ENCODE data around the gene BICD1.

The BICD1 gene

GRCh38 chr12:32106517-32107358, at the start of gene BICD1:
Gene BICD1, plus strand, starts transcription at chr12:32106847. Its CDS starts 485 bp downstream, at chr12:32107332.
- DNase-seq (ENCODE audit: insufficient read length, low spot score) (peak; percentile 76), FAIRE-seq (no peak)
- peak; percentile 19 for TF ChIP-seq CTCF (IDR thresholded peaks at IDR 0.05; ENCODE audit: insufficient read depth, missing control alignments)

GRCh38 chr12:32061033-32061432, 45.6 kb upstream of the BICD1 start:
- FAIRE-seq (no peak), DNase-seq (ENCODE audit: insufficient read length, low spot score) (no peak)
- no peak for TF ChIP-seq CTCF (IDR thresholded peaks at IDR 0.05; ENCODE audit: insufficient read depth, missing control alignments)

- TF ChIP-seq CTCF (IDR thresholded peaks at IDR 0.05; ENCODE audit: insufficient read depth, missing control alignments) = no peak
- FAIRE-seq = no peak
- no peak for DNase-seq (ENCODE audit: insufficient read length, low spot score)
Measured at GRCh38 chr12:32062881-32063280, 43.8 kb upstream of the BICD1 start.

GRCh38 chr12:32063796-32064195, 42.9 kb upstream of the BICD1 start:
- FAIRE-seq = no peak
- DNase-seq (ENCODE audit: insufficient read length, low spot score) = no peak
- no peak for TF ChIP-seq CTCF (IDR thresholded peaks at IDR 0.05; ENCODE audit: insufficient read depth, missing control alignments)

- TF ChIP-seq CTCF (IDR thresholded peaks at IDR 0.05; ENCODE audit: insufficient read depth, missing control alignments) = no peak
- DNase-seq (ENCODE audit: insufficient read length, low spot score) (no peak), FAIRE-seq (no peak)
Measured at GRCh38 chr12:32066206-32066605, 40.4 kb upstream of the BICD1 start.

GRCh38 chr12:32069071-32069470, 37.6 kb upstream of the BICD1 start:
- DNase-seq (ENCODE audit: insufficient read length, low spot score) = no peak
- no peak for TF ChIP-seq CTCF (IDR thresholded peaks at IDR 0.05; ENCODE audit: insufficient read depth, missing control alignments)
- FAIRE-seq = no peak

GRCh38 chr12:32069731-32070130, 36.9 kb upstream of the BICD1 start:
- TF ChIP-seq CTCF (IDR thresholded peaks at IDR 0.05; ENCODE audit: insufficient read depth, missing control alignments) = no peak
- DNase-seq (ENCODE audit: insufficient read length, low spot score) (no peak), FAIRE-seq (no peak)

All from D721Med (cell line).